Measurements from ENCODE around the gene MMP15.

- TF ChIP-seq CTCF (IDR thresholded peaks at IDR 0.05; ENCODE audit: low read length) = no peak
- TF ChIP-seq EZH2 (IDR thresholded peaks at IDR 0.05; ENCODE audit: borderline replicate concordance, low read length) = no peak
Measured at GRCh38 chr16:58096249-58096648, 70.7 kb downstream of the MMP15 start.
